ENCODE data around the gene CCDC169. TPM values are rescaled to one million over a fixed set of nuclear protein-coding genes. Genes with fewer than 3 reads are reported as not detected.

Gene CCDC169
- total and polyA plus RNA-seq, 2 donors (not counting 3 experiments of a cell fraction or from before 2014, with no cell fraction given): 1.2 to 2.5 TPM

- Histone ChIP-seq H3K9me3 (replicated peaks; ENCODE audit: control insufficient read depth, insufficient read depth, low read length) (no peaks in the 10 kb centered on the region), H3K36me3 (ENCODE audit: control insufficient read depth in 2 of 2, extremely low read depth in 1 of 2, insufficient read depth in 2 of 2, low read length in 2 of 2) (no peaks in the 10 kb centered on the region), H4K20me1 (replicated peaks; ENCODE audit: control insufficient read depth, extremely low read depth, insufficient read depth, low read length) (no peaks in the 10 kb centered on the region), H3K9ac (replicated peaks; ENCODE audit: extremely low read depth, insufficient read depth, low read length) (no peak overlapping the region), H3K27ac (ENCODE audit: insufficient read depth, low read depth, low read length) (no peak overlapping the region), H3K79me2 (ENCODE audit: control insufficient read depth, insufficient read depth, low read length) (no peaks in the 10 kb centered on the region), H3K4me2 (ENCODE audit: insufficient read depth, low read length) (no peak overlapping the region), H3K4me1 (ENCODE audit: control insufficient read depth, extremely low read depth, insufficient read depth, low read length) (no peaks in the 10 kb centered on the region), H3K27me3 (ENCODE audit: control insufficient read depth in 2 of 2, insufficient read depth in 2 of 2, low read length in 2 of 2) (no peaks in the 10 kb centered on the region), H3K4me3 (replicated peaks in 1 of 3; ENCODE audit: insufficient read depth in 1 of 3, low read depth in 1 of 3, low read length in 3 of 3) (no peak overlapping the region), H3K9me1 (replicated peaks; ENCODE audit: control insufficient read depth, extremely low read depth, insufficient read depth, low read length) (no peaks in the 10 kb centered on the region), H2AFZ (ENCODE audit: low read depth, low read length) (no peak overlapping the region)
- CTCF ChIA-PET: no interaction called here
- no peak for DNase-seq (ENCODE audit: low read depth, low spot score)
- dilution Hi-C loops (cut with MboI; ENCODE audit: extremely low pct_ligation_motif_present, low sequenced_read_pairs): no loop called here
- no TSS peak for BruUV-seq (replicated peaks)
- TF ChIP-seq EZH2 (IDR thresholded peaks at IDR 0.05; ENCODE audit: borderline replicate concordance, low read depth, low read length, severe bottlenecking) (no peak), POLR2AphosphoS5 (IDR thresholded peaks at IDR 0.05; ENCODE audit: insufficient read depth, low read depth, low read length) (no peak), MYC (IDR thresholded peaks at IDR 0.05; ENCODE audit: low read depth, low read length) (no peak), POLR2A (IDR thresholded peaks at IDR 0.05; ENCODE audit: low read depth, low read length) (no peak), GATA2 (IDR thresholded peaks at IDR 0.05; ENCODE audit: insufficient read depth, insufficient read length, low read depth, low read length) (no peak), FOS (IDR thresholded peaks at IDR 0.05; ENCODE audit: borderline replicate concordance, insufficient read depth, low read length) (no peak), JUN (IDR thresholded peaks at IDR 0.05; ENCODE audit: borderline replicate concordance, insufficient read depth, insufficient read length, low read depth) (no peak), CTCF (IDR thresholded peaks at IDR 0.05; ENCODE audit: extremely low read depth in 1 of 2, insufficient read depth in 1 of 2, low read depth in 1 of 2, low read length in 2 of 2) (no peak)
- POLR2A ChIA-PET: no interaction called here
- FAIRE-seq: no peak
- intact Hi-C loops (cut with micrococcal nuclease): no loop called here
These were observed 38.1 kb downstream of the CCDC169 start for GRCh38 chr13:36259361-36260137.
